AG08395 (cell line): Measurements from ENCODE around the gene HABP4.
A peak's percentile ranks its signal among the peaks of the same experiment; 100 is the strongest.

Experiments used
- DNase-seq: peaks from one replicate; pipeline ENCODE4 v3.0.0; 2012; ENCODE audit warnings: mixed read lengths, low spot score

HABP4 gene, protein sequence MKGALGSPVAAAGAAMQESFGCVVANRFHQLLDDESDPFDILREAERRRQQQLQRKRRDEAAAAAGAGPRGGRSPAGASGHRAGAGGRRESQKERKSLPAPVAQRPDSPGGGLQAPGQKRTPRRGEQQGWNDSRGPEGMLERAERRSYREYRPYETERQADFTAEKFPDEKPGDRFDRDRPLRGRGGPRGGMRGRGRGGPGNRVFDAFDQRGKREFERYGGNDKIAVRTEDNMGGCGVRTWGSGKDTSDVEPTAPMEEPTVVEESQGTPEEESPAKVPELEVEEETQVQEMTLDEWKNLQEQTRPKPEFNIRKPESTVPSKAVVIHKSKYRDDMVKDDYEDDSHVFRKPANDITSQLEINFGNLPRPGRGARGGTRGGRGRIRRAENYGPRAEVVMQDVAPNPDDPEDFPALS

DNA sequence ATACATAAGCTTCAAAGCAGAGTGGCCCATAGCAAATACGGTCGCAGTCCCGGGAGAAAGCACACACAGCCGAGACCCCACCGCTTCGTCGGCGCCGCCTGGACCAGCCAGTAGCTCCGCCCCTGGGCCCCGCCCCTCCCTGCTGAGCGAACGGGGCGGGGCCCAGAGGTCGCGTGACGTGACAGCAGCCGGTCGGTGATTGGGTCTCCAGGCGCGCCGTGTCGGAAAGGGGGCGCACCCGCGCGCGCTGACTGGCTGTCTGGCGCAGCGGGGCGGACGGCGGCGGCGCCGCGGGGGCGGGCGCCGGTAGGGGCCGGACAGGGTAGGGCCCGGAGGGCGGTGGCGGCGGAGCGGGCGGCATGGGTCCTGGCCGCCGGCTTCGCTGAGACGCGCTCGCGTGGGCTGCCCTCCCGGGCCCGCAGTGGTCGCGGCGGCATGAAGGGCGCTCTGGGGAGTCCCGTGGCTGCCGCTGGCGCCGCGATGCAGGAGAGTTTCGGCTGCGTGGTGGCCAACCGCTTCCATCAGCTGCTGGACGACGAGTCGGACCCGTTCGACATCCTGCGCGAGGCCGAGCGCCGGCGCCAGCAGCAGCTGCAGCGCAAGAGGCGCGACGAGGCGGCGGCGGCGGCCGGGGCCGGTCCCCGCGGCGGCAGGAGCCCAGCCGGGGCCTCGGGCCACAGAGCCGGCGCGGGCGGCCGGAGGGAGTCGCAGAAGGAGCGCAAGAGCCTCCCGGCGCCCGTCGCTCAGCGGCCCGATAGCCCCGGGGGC is at the start of gene HABP4:
Gene HABP4, plus strand, starts transcription at position 325 of the 768 bp plus-strand sequence. Its CDS starts 111 bp downstream, at position 436.
- peak; percentile 98 for DNase-seq

DNA sequence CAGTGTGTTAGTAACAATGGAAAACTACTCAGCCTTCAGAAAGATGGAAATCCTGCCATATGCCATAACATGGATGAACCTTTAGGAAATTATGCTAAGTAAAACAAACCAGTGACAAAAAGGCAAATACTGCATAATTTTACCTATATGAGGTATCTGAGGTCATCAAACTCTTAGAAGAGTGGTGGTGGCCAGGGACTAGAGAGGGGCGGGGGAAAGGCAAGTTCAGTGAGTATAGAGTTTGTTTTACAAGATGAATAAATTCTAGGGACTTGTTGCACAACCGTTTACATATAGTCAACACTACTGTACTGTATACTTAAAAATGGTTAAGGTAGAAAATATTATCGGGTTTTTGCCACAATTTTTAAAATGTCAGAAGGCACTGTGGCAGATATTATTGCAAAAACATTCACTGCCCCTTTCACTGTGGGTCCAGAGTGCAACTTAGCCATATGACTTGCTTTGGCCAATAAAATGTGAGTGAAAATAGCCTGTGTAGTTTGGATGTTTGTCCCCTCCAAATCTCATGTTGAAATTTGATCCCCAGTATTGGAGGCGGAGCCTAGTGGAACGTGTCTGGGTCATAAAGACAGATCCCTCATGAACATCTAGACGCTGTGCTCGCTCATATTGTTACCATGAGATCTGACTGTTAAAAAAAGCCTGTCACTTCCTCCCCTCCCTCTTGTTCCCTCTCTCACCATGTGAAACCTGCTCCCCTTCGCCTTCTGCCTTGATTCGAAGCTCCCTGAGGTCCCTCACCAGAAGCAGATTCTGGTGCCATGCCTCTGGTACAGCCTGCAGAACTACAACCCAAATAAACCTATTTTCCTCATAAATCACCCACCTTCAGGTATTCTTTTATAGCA is 41.3 kb upstream of the HABP4 start:
- no peak for DNase-seq

DNA sequence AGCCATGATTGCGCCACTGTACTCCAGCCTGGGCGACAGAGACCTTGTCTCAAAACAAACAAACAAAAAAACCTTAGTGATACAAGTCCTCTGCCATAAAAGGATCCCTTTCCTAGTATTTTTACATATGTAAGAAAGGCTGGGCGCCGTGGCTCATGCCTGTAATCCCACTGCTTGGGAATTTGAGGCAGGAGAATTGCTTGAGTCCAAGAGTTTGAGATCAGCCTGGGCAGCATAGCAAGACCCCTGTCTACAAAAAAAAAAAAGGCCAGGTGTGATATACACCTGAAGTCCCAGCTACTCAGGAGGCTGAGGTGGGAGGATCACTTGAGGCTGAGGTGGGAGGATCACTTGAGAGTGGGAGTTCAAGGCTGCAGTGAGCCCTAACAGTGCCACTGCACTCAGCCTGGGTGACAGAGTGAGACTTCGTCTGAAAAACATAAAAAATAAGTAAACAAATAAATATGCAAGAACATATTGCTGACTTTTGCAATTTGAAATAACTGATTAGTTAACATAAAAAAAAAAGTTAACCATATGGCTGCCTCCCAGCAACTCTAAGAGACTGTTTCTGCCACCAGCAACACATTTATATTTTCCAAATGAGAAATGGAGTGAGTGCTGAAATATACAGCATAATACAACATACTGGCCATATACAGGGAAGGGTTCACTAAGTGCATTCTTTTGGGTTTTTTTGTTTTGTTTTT is 38.7 kb upstream of the HABP4 start:
- DNase-seq: no peak

DNA sequence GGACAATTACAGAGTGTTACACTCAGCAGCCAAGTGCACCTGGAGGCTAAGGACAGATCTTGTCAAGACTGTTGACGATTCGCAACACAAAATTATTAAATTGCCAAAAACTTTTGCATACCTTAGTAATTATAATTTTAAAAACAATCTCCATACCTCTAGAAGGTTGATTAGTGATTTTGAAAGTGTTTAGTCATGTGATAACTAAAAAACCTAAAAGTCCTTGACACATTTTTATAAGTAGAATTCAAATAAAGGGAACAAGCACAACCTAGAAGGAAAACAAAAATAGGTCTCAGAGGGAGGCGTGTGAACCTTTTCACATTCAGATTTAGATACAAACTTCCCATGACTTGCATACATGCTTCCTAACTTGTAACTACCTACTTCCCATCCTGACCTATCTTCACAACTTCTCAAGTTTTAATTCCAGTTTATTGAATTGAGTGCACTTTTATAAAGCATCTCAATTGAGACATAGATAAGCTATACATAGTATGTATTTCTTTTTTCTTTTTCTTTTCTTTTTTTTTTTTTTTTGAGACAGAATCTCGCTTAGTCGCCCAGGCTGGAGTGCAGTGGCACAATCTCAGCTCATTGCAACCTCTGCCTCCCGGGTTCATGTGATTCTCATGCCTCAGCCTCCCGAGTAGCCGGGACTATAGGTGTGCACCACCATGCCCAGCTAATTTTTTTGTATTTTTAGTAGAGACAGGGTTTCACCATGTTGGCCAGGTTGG is 37.6 kb upstream of the HABP4 start:
- DNase-seq: no peak

DNA sequence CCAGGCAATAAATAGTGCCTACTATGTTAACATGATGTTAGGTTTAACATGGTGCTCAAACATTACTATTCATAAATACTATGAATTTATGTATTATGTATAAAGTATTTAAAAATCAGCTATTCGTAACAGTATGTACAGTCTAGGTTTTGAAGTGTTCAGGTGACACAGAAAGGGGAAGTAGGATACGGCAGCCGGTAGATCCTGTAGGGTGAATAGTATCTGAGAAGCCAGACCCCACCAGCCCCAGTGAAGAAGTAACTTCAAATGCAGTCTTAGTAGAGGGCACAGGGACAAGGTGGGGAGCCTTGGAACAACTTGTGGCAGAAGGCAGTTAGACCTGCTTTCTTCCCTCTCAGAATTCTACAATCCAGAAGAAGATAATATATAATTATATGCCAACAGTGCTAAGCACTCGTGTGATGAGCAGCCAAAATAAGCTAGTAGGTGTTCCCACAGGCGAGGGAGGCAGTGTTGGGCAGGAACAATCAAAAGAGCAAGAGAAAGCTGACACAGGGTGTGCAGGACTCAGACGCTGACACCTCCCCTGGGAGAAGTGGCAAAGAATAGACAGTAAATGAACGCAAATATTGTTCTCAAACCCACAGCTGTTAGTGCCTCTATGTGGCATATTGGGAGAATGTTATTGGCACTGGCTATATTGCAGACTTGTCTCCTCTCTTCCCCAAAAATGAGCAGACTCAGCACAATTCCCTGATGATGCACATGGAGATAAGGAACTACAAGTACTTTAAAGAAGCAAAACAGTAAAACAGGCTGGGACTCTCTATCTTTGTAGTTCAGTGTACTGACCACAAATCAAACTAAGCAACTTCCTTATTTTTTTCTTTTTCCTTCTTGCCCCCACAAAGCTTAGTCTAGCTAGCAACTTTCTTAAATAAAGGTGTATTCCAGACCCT is 36.4 kb upstream of the HABP4 start:
- DNase-seq: no peak

DNA sequence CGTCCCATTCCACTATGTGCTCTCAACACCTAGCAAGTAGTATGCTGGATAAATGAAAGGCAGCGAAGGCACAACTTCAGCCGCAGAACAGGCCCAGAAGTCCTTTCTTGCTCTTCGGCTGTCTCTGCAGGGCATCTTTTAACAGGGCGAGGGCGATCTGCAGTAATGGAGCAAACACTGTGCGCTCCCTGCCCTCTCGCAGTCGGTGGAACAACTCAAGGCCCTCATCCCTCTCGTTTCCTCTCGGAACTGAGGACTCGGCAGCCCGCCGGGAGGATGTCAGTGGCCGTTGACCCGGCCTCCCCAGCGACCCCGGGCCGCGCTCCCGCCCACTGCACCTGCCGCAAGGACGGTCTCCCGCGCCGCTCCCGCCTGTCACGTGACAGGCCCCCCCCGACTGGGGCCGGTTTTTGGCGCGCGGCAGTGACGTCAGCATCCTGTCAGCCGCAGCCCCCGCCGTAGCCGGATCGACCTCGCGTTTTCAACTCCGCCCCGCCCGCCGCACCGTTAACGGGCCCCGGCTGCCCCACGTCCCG is 32.9 kb upstream of the HABP4 start:
- DNase-seq: peak; percentile 92

DNA sequence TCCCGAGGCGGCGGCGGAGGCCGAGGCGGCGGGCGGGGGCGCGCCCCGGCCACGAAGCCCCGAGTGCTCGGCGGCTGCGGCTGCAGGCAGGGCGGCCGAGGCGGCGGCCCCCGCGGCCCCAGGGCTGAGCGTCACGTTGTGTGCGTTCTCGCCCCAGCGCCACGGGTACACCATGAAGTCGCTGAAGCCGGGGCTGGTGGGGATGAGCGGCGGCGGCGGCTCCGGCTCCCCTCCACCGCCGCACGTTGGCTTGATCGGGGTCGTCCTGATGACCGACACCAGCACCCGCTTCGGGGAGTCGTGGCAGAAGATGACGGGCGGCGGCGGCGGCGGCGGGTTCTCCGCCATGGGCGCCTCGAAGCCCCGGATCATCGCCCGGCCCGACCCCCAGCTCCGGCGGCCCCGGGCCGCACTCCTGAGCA is 32.3 kb upstream of the HABP4 start:
- DNase-seq: no peak

DNA sequence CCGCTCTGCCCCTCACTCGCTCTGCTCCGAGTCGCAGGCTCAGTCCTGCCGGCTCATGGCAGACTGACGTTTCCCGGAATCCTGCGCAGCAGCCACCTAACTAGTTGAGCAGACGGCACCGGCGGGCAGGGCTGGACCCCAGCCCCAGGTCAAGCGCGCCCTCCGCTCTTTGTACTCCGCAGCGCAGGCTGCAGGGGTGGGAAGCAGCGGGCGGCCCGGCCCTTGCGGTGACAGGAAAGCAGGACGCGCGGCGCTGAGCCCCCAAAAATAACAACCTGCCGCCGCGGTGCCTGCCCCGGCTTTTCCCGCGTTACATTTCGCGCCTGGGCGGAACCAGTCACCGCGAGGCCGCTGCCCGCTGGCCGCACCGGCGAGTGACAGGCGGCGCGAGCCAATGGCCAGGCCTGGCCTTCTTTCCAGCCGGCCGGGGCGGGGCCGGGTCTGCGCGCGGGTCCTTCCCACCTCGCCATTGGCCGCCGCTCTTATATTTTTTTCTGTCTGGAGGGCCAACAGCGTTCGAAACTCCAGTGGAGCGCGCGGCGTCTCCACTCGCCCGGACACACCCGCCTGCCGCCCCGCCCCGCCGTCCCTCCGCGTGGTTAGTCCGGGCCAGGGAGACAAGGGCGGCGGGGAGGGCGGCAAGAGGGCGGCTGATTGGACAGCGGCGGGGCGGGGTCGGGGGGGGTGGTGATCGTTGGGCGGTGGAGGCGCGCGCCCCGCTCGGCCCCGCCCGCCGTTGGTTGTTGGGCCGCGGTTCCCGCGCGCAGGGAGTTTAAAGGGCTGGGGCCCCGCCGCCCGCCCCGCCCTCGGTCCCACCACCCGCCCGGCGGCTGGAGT is 31.7 kb upstream of the HABP4 start, which contains the start of gene ZNF367:
Gene ZNF367, minus strand, starts transcription at position 288 of the 837 bp plus-strand sequence. CDS start 338 bp downstream, outside the sequence.
- DNase-seq: peak; percentile 95

DNA sequence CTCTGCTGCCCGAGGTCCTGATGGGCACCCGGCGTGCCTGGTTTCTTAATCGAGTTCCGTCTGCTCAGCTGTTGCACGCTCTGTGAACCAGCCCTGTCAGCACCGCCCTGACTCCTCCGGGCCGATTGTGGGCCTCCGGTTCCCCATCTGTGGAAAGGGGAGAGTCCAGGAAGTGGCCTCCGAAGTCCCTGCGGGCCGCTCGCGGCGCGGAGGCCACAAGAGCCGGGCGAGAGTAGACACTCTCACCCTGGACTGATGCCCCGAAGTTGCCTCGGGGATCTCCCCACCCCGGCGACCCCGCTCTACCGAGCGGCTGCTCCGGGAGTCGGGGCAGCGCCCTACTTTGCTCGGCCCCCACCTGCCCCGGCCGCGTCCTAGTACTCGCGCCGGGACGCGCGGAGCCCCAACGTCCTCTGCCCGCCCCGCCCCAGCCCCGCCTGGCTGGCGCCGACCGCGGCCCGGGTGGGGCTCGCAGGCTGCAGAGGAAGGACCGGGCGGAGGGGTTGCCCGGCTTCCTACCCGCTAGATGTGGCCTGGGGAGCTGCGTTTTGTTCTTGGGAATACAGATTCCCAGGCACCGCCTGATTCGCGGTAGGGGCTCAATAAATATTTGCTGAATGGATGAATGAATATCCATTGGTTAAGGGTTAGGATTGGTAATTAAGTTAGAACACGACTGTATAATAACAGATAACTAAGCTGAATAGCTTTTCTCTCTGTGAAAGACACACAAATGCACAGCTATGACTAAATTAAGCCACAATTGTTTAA is 30.9 kb upstream of the HABP4 start:
- peak; percentile 65 for DNase-seq

DNA sequence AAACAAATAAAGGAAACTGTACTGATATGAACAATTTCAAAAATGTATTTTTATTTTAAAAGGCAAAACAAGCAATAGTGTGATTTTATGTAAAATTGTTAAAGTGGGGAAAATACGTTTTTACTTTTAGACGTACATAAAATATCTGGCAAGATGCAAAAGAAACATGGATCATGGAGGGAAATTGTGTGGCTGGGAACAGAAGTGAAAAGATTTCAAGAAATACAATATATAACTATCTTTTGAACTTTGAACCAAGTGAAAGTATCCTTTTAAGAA is 30.3 kb upstream of the HABP4 start:
- DNase-seq: no peak

DNA sequence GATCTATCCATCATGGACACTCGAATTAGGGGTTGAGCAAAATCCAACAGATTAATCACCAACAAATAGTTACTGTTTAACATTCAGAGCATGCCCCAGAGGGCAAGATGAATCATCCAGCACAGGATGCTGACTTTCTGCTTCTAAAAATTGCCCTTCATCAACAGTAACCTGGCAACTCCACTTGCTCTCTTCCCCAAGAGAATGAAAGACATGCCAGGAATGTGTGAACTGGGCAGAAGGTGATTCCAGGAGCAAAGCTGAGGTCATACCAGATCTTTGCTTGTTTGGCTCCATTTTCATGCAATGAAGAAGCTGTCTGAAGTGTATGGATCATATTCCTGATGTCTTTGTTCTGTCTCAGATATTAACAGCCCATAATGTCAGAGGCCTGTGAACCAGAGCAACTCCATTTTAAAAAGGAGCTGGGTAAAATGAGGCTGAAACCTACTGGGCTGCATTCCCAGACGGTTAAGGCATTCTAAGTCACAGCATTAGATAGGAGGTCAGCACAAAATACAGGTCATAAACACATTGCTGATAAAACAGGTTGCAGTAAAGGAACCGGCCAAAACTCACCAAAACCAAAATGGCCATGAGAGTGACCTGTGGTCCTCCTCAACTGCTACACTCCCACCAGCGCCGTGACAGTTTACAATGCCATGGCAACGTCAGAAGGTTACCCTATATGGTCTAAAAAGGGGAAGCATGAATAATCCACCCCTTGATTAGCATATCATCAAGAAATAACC is 29.3 kb upstream of the HABP4 start:
- peak; percentile 89 for DNase-seq

DNA sequence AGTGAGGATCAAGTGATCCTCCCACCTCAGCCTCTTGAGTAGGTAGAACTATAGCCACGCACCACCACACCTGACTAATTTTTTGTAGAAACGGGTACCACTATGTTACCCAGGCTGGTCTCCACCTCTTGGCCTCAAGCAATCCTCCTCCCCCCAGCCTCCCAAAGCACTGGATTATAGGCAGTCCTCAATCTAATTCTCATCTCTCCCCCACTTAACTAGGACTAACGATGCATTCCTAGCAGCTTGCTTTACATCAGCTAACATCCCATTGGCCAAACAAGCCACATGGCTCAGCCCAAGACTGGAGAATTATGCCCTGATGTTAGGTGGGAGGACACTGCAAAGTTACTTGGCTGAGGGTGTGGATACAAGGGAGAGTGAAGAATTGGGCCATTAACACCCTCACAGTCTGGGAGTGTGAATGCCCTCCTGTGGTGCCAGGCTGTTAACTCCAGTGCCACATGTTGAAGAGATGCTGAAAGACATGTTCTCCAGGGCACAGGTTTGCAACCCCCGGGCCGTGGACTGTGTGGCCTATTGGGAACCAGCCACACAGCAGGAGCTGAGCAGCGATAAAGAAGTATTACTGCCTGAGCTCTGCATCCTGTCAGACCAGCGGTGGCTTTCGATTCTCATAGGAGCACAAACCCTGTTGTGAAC is 26.5 kb upstream of the HABP4 start:
- no peak for DNase-seq

DNA sequence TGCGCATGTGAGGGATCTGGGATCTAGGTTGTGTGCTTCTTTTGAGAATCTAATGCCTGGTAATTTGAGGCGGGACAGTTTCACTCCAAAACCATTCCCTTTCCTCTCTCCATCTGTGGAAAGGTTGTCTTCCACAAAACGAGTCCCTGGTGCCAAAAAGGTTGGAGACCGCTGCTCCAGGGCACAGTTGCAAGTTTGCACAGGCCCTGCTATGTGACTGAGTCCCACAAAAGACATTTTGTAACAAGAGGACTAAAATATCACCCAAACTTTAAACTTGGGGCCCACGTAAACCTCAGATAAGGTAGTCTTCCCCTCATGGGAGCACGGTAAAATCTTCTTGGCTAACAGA is 26.0 kb upstream of the HABP4 start:
- DNase-seq: no peak

DNA sequence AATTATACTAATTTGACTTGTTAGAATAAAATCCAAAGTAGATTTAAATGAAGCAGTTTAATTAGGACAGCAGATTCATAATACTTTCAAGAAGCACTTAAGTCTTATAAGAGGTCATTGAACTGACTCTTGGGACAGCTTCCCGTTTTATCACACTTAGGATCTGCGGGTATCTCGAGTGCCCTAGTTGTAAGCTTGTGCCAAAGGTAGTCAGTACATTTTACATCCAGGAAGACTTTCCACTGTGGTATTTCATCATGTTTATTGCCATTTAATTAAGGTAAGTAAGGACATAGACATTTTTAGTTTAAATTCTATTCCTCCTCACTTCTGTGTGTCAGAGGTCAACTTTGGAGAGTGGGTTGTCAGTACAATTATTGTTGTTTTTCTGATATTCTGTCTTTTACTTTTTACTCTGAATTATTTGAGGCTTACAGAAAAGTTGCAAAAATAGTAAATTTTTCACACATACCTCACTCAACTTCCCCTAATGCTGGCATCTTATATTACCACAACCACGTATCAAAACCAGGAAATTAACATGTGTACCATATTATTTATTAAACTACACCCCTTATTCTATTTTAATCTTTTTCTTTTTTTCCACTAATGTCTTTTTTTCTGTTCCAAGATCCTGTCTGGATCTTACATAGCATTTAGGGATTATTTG is 24.3 kb upstream of the HABP4 start:
- no peak for DNase-seq

DNA sequence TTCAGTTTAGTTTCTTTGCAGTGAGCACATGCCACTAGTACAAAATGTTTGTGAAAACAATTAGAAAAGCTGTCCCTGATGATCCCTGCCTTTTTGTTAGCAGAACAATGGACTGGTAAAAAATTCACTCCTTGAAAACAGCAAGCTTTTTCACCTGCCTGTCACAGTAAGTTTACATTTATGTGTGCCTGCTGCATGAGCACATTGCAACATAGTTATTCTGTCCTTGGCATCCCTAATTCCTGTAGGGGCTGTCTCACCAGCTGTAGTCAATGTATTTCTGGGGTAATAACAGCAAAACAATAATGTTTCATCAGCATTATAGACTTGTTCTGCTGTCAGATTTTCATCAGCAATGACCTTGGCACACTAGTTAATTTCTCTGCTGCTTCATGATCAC is 20.2 kb upstream of the HABP4 start:
- DNase-seq: no peak

DNA sequence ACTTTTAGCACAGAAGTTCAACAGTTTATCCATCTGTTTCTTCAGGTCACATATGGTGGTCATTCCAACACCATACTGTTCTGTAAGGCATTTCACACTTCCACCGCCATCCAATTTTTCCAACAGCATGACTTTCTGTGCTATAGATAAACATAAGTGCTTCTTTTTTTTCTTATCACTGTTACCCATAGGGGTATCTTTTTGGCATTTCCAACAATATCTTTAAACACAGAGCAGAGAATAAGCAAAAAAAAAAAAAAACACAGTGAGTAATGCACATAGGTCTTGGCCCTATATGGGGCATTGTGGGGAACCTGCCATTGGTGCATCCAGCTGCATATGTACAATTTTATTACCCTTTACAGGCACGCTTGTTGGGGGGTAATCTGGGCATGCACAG is 19.6 kb upstream of the HABP4 start:
- DNase-seq: no peak
